K562 (cell line): Measurements from ENCODE around the gene GGA3. TPM values are rescaled to one million over a fixed set of nuclear protein-coding genes. Genes with fewer than 3 reads are reported as not detected.

Experiments
- ARID3B ChIP-seq: fragments of 250-450 bp; sonication (Bioruptor Pico); IDR thresholded peaks from 2 replicates; pipeline ENCODE4 v1.4.0; 2020; ENCODE audit warnings: borderline replicate concordance
- COPS2 ChIP-seq: fragments of 450-650 bp; conservative IDR thresholded peaks from 2 replicates; pipeline ENCODE4 v1.6.1; 2016; ENCODE audit warnings: mild to moderate bottlenecking, moderate library complexity
- CTCF ChIP-seq, 3 experiments: IDR thresholded peaks in 2 of 3; conservative IDR thresholded peaks in 1 of 3; 2 replicates each; pipeline ENCODE4 v1.5.1; 2011 to 2012; ENCODE audit warnings: low read length in 3 of 3, mild to moderate bottlenecking in 3 of 3, control low read depth in 2 of 3, improper control_type of control experiment in 1 of 3, inconsistent platforms in 1 of 3, low read depth in 1 of 3, mixed read lengths in 1 of 3, moderate library complexity in 1 of 3; ENCODE audit not compliant: insufficient read depth in 2 of 3
- CXXC5 ChIP-seq: fragments of 250-450 bp; sonication (Bioruptor Pico); IDR thresholded peaks from 2 replicates; pipeline ENCODE4 v1.8.0; 2022; ENCODE audit warnings: inconsistent platforms, mild to moderate bottlenecking, moderate library complexity
- E2F3 ChIP-seq: fragments of 250-450 bp; sonication (Bioruptor Pico); IDR thresholded peaks from 2 replicates; pipeline ENCODE4 v1.4.0; 2020; ENCODE audit warnings: mild to moderate bottlenecking
- ETV5 ChIP-seq: sonication (generic); formaldehyde crosslinking; IDR thresholded peaks from 2 replicates; pipeline ENCODE4 v1.4.0; 2020; ENCODE audit warnings: low read depth, mild to moderate bottlenecking, missing genetic modification reagents
- ETV6 ChIP-seq, 3 experiments: fragments of 150-350 bp in 1 of 3; sonication (generic) in 1 of 3; formaldehyde crosslinking in 1 of 3; IDR thresholded peaks; 2 replicates each; pipeline versions ENCODE4 v1.6.1 to v1.8.0; 2014 to 2022; ENCODE audit warnings: borderline replicate concordance in 2 of 3, low read depth in 2 of 3, antibody characterized with exemption in 1 of 3, low read length in 1 of 3, mild to moderate bottlenecking in 1 of 3, missing genetic modification reagents in 1 of 3
- HDAC1 ChIP-seq, 2 experiments: fragments of 450-650 bp; IDR thresholded peaks; 2 replicates each; pipeline ENCODE4 v1.6.1; 2016 to 2017; ENCODE audit warnings: inconsistent platforms in 1 of 2, mild to moderate bottlenecking in 1 of 2, moderate library complexity in 1 of 2
- HNRNPK ChIP-seq: fragments of 200-400 bp; formaldehyde crosslinking; IDR thresholded peaks from one replicate; pipeline ENCODE4 v1.6.1; 2018; ENCODE audit warnings: mild to moderate bottlenecking, low read depth, low read length; ENCODE audit not compliant: poor library complexity, severe bottlenecking
- LARP7 ChIP-seq: fragments of 450-650 bp; IDR thresholded peaks from 2 replicates; pipeline ENCODE4 v1.6.1; 2016
- MLLT1 ChIP-seq, 2 experiments: fragments of 450-650 bp; IDR thresholded peaks; 2 replicates each; pipeline ENCODE4 v1.6.1; 2016
- MLX ChIP-seq, 2 experiments: fragments of 450-650 bp in 1 of 2; sonication (generic) in 1 of 2; formaldehyde crosslinking; conservative IDR thresholded peaks; 2 replicates each; pipeline versions ENCODE4 v1.4.0 to v1.8.1; 2020 to 2022; ENCODE audit warnings: mild to moderate bottlenecking in 1 of 2, missing genetic modification reagents in 1 of 2
- NCOA1 ChIP-seq: fragments of 450-650 bp; IDR thresholded peaks from 2 replicates; pipeline ENCODE4 v1.6.1; 2016; ENCODE audit warnings: low read depth
- NFATC3 ChIP-seq: fragments of 450-650 bp; IDR thresholded peaks from 2 replicates; pipeline ENCODE4 v1.6.1; 2017; ENCODE audit warnings: mild to moderate bottlenecking
- RBBP5 ChIP-seq: fragments of 200-600 bp; sonication (generic); IDR thresholded peaks from 2 replicates; pipeline ENCODE4 v1.6.1; 2012; ENCODE audit warnings: borderline replicate concordance, mild to moderate bottlenecking, low read length, control low read depth, inconsistent platforms; ENCODE audit not compliant: insufficient read depth, poor library complexity, severe bottlenecking
- TSC22D4 ChIP-seq: fragments of 450-650 bp; IDR thresholded peaks from 2 replicates; pipeline ENCODE4 v1.6.1; 2016; ENCODE audit warnings: missing genetic modification characterization, missing biosample characterization, control low read depth
- USF1 ChIP-seq: sonication (generic); formaldehyde crosslinking; IDR thresholded peaks from 2 replicates; pipeline ENCODE4 v1.9.0; 2022; ENCODE audit warnings: mild to moderate bottlenecking, missing genetic modification reagents
- WHSC1 ChIP-seq: IDR thresholded peaks from one replicate; pipeline ENCODE4 v1.6.1; 2012; ENCODE audit warnings: low read length, control low read depth, inconsistent platforms
- polyA plus RNA-seq, 8 experiments: library from polyadenylated mRNA; depleted of rRNA in 4 of 8; stranded (reverse) in 5 of 8; unstranded in 3 of 8; fragments of >200 nt; fragmentation: Nextera tagmentation in 2 of 8; fragmentation: Illumina TruSeq in 1 of 8; extraction: Ambion mirVana in 2 of 8; extraction: Trizol in 1 of 8; gene quantifications; 2 replicates each; pipeline versions ENCODE4 v1.2.1 to v1.2.3, GENCODE V29; 2011 to 2014; ENCODE audit warnings: inconsistent platforms in 1 of 8, missing spikeins in 1 of 8
- total RNA-seq, 7 experiments: library from RNA; depleted of rRNA in 6 of 7; stranded (reverse); fragments of >200 nt in 6 of 7; fragmentation: Illumina TruSeq in 2 of 7; extraction: Trizol in 2 of 7; gene quantifications; 2 replicates each; pipeline versions ENCODE4 v1.2.1 to v1.2.3, GENCODE V29; 2011 to 2021; ENCODE audit warnings: low replicate concordance in 1 of 7
- TF ChIP-seq, protein P1 (sequence below), 2 experiments: fragments of 200-800 bp in 1 of 2; sonication (Bioruptor generic) in 1 of 2; sonication (generic) in 1 of 2; formaldehyde crosslinking in 1 of 2; IDR thresholded peaks in 1 of 2; conservative IDR thresholded peaks in 1 of 2; 2 replicates each; pipeline versions ENCODE4 v1.5.0 to v1.6.1; 2016 to 2020; ENCODE audit warnings: missing compliant biosample characterization in 1 of 2, missing genetic modification characterization in 1 of 2, missing genetic modification reagents in 1 of 2

Gene GGA3
- total and polyA plus RNA-seq, 9 of the 15 experiments (the other 6 are each of a cell fraction or from before 2014, with no cell fraction given): 5.7 to 64.9 (median 25.4) TPM

GRCh38 chr17:75205793-75206163 is 55.6 kb downstream of the GGA3 start (continued):
- TF ChIP-seq USF1 (no peak), CXXC5 (no peak), ETV6 (IDR thresholded peaks at IDR 0.05; ENCODE audit: borderline replicate concordance in 1 of 2, low read depth in 2 of 2, low read length in 1 of 2) (no peak), ETV6 (CRISPR knock-in tag; IDR thresholded peaks at IDR 0.05; ENCODE audit: borderline replicate concordance) (no peak), MLX (CRISPR knock-in tag; conservative IDR thresholded peaks at IDR 0.05) (no peak), HDAC1 (IDR thresholded peaks at IDR 0.05) (peak in 1 of 2 experiments; percentile 19; a peak in 1 of 4 replicates), ARID3B (CRISPR knock-in tag) (no peak), LARP7 (0 out of 2 replicates have a peak, but pooled peaks have one; percentile 6), WHSC1 (no peak), ETV5 (CRISPR knock-in tag) (0 out of 2 replicates have a peak, but pooled peaks have one; percentile 6), MLLT1 (IDR thresholded peaks at IDR 0.05) (peak in 1 of 2 experiments; percentile 42; a peak in 1 of 4 replicates), E2F3 (CRISPR knock-in tag) (no peak), COPS2 (no peak), TSC22D4 (no peak), NCOA1 (no peak), HNRNPK (no peak), NFATC3 (no peak), CTCF (IDR thresholded peaks at IDR 0.05 in 2 of 3, conservative IDR thresholded peaks at IDR 0.05 in 1 of 3; ENCODE audit: insufficient read depth in 2 of 3, low read depth in 1 of 3, low read length in 3 of 3) (no peak), RBBP5 (peak; percentile 47)
- TF ChIP-seq, protein P1, sequence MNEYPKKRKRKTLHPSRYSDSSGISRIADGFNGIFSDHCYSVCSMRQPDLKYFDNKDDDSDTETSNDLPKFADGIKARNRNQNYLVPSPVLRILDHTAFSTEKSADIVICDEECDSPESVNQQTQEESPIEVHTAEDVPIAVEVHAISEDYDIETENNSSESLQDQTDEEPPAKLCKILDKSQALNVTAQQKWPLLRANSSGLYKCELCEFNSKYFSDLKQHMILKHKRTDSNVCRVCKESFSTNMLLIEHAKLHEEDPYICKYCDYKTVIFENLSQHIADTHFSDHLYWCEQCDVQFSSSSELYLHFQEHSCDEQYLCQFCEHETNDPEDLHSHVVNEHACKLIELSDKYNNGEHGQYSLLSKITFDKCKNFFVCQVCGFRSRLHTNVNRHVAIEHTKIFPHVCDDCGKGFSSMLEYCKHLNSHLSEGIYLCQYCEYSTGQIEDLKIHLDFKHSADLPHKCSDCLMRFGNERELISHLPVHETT (CRISPR knock-in tag; conservative IDR thresholded peaks at IDR 0.05 in 1 of 2, IDR thresholded peaks at IDR 0.05 in 1 of 2): no peak
